ENCODE measurements around the gene SORCS3. TPM values are rescaled to one million over a fixed set of nuclear protein-coding genes. Genes with fewer than 3 reads are reported as not detected.

SORCS3 gene
- polyA plus RNA-seq, 1 donor from 2014 or later, result 9.8 TPM

- H3K27me3 ChIP-seq (ENCODE audit: insufficient read depth, low read depth, low read length), result no peaks in the 10 kb centered on the region
- no peak overlapping the region for H2AFZ ChIP-seq (ENCODE audit: low read depth, low read length)
- H3K4me3 ChIP-seq (ENCODE audit: low read length), result no peak overlapping the region
- TF ChIP-seq POLR2AphosphoS5 (IDR thresholded peaks at IDR 0.05) (no peak), TAF1 (IDR thresholded peaks at IDR 0.05; ENCODE audit: low read depth) (no peak), EZH2 (IDR thresholded peaks at IDR 0.05; ENCODE audit: borderline replicate concordance, insufficient read depth, low read length, poor library complexity, severe bottlenecking) (no peak), EP300 (conservative IDR thresholded peaks at IDR 0.05; ENCODE audit: poor library complexity, severe bottlenecking) (no peak), RAD21 (conservative IDR thresholded peaks at IDR 0.05) (no peak), MXI1 (conservative IDR thresholded peaks at IDR 0.05; ENCODE audit: poor library complexity, severe bottlenecking) (no peak), REST (IDR thresholded peaks at IDR 0.05; ENCODE audit: borderline replicate concordance) (no peak), SMC3 (conservative IDR thresholded peaks at IDR 0.05; ENCODE audit: poor library complexity) (no peak)
- TF ChIP-seq, protein P1, sequence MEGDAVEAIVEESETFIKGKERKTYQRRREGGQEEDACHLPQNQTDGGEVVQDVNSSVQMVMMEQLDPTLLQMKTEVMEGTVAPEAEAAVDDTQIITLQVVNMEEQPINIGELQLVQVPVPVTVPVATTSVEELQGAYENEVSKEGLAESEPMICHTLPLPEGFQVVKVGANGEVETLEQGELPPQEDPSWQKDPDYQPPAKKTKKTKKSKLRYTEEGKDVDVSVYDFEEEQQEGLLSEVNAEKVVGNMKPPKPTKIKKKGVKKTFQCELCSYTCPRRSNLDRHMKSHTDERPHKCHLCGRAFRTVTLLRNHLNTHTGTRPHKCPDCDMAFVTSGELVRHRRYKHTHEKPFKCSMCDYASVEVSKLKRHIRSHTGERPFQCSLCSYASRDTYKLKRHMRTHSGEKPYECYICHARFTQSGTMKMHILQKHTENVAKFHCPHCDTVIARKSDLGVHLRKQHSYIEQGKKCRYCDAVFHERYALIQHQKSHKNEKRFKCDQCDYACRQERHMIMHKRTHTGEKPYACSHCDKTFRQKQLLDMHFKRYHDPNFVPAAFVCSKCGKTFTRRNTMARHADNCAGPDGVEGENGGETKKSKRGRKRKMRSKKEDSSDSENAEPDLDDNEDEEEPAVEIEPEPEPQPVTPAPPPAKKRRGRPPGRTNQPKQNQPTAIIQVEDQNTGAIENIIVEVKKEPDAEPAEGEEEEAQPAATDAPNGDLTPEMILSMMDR (IDR thresholded peaks at IDR 0.05; ENCODE audit: poor library complexity, severe bottlenecking), result no peak
- no peaks in the 10 kb centered on the region for H4K20me1 ChIP-seq (ENCODE audit: insufficient read depth)
- H3K9ac ChIP-seq (ENCODE audit: low read length), result no peak overlapping the region
- H3K36me3 ChIP-seq (ENCODE audit: insufficient read depth, low read length), result no peaks in the 10 kb centered on the region
- no peak overlapping the region for H3K27ac ChIP-seq (ENCODE audit: low read length)
- no peak overlapping the region for H3K4me2 ChIP-seq (ENCODE audit: low read length)
- H3K79me2 ChIP-seq (replicated peaks; ENCODE audit: insufficient read depth, low read length), result no peaks in the 10 kb centered on the region
- no peaks in the 10 kb centered on the region for H3K9me2 ChIP-seq (ENCODE audit: insufficient read depth, low read length)
- H3K9me3 ChIP-seq (ENCODE audit: low read length), result no peaks in the 10 kb centered on the region
- no peaks in the 10 kb centered on the region for H3F3A ChIP-seq (ENCODE audit: insufficient read depth, low read length, poor library complexity, severe bottlenecking)
Measured at GRCh38 chr10:105148456-105148855, 507.4 kb downstream of the SORCS3 start.

DNA sequence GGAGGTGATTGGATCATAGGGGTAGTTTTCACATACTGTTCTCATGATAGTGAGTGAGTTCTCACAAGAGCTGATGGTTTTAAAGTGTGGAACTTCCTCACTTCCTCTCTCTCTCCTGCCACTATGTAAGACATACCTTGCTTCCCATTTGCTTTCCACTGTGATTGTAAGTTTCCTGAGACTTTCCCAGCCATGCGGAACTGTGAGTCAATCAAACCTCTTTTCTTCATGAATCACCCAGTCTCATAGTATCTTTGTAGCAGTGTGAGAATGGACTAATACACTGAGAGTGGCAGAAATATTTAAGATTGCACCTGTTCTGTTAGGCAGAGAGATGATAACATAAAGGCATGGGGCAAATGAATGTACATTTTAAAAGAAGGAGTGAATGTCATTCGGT, 507.8 kb downstream of the SORCS3 start:
- no peaks in the 10 kb centered on the region for H4K20me1 ChIP-seq (ENCODE audit: insufficient read depth)
- TF ChIP-seq TAF1 (IDR thresholded peaks at IDR 0.05; ENCODE audit: low read depth), result no peak
- TF ChIP-seq EZH2 (IDR thresholded peaks at IDR 0.05; ENCODE audit: borderline replicate concordance, insufficient read depth, low read length, poor library complexity, severe bottlenecking), result no peak
- TF ChIP-seq MXI1 (conservative IDR thresholded peaks at IDR 0.05; ENCODE audit: poor library complexity, severe bottlenecking), result no peak
- TF ChIP-seq EP300 (conservative IDR thresholded peaks at IDR 0.05; ENCODE audit: poor library complexity, severe bottlenecking), result no peak
- no peak for TF ChIP-seq POLR2AphosphoS5 (IDR thresholded peaks at IDR 0.05)
- TF ChIP-seq RAD21 (conservative IDR thresholded peaks at IDR 0.05), result no peak
- no peak for TF ChIP-seq REST (IDR thresholded peaks at IDR 0.05; ENCODE audit: borderline replicate concordance)
- TF ChIP-seq SMC3 (conservative IDR thresholded peaks at IDR 0.05; ENCODE audit: poor library complexity), result no peak
- TF ChIP-seq, protein P1 (IDR thresholded peaks at IDR 0.05; ENCODE audit: poor library complexity, severe bottlenecking), result no peak
- H3K4me2 ChIP-seq (ENCODE audit: low read length), result no peak overlapping the region

More for the DNA sequence above, 507.8 kb downstream of the SORCS3 start:
- no peak overlapping the region for H3K9ac ChIP-seq (ENCODE audit: low read length)
- H2AFZ ChIP-seq (ENCODE audit: low read depth, low read length), result no peak overlapping the region
- H3K4me3 ChIP-seq (ENCODE audit: low read length), result no peak overlapping the region
- H3K79me2 ChIP-seq (replicated peaks; ENCODE audit: insufficient read depth, low read length), result no peaks in the 10 kb centered on the region
- no peaks in the 10 kb centered on the region for H3K36me3 ChIP-seq (ENCODE audit: insufficient read depth, low read length)
- no peaks in the 10 kb centered on the region for H3K27me3 ChIP-seq (ENCODE audit: insufficient read depth, low read depth, low read length)
- no peaks in the 10 kb centered on the region for H3K9me2 ChIP-seq (ENCODE audit: insufficient read depth, low read length)
- H3K9me3 ChIP-seq (ENCODE audit: low read length), result no peaks in the 10 kb centered on the region
- no peaks in the 10 kb centered on the region for H3F3A ChIP-seq (ENCODE audit: insufficient read depth, low read length, poor library complexity, severe bottlenecking)
- H3K27ac ChIP-seq (ENCODE audit: low read length), result no peak overlapping the region
